NCI-H510A (cell line): Measurements from ENCODE around the gene TPBG.
A peak's percentile ranks its signal among the peaks of the same experiment; 100 is the strongest.

ENCODE experiments used
- DNase-seq: peaks from one replicate; lab custom pipeline; 2025; lab: John Stamatoyannopoulos, UW

Gene TPBG

GRCh38 chr6:82363428-82364086, at the start of gene TPBG:
Gene TPBG (plus strand): TSS chr6:82363817. CDS start chr6:82364962, 1,145 bp downstream.
- no peak for DNase-seq

- no peak for DNase-seq
Measured at GRCh38 chr6:82322386-82322785, 41.2 kb upstream of the TPBG start.

GRCh38 chr6:82329766-82330165, 33.9 kb upstream of the TPBG start:
- no peak for DNase-seq

GRCh38 chr6:82330171-82330804, 33.3 kb upstream of the TPBG start:
- DNase-seq = no peak

- DNase-seq = no peak
Measured at GRCh38 chr6:82331031-82331773, 32.4 kb upstream of the TPBG start.

- DNase-seq = no peak
Measured at GRCh38 chr6:82333781-82334180, 29.8 kb upstream of the TPBG start.

- DNase-seq = no peak
Measured at GRCh38 chr6:82337688-82338257, 25.8 kb upstream of the TPBG start.

GRCh38 chr6:82348130-82348529, 15.5 kb upstream of the TPBG start:
- no peak for DNase-seq

- DNase-seq = no peak
Measured at GRCh38 chr6:82353848-82354247, 9.8 kb upstream of the TPBG start.

- DNase-seq = no peak
Measured at GRCh38 chr6:82360552-82360951, 3.1 kb upstream of the TPBG start.

- no peak for DNase-seq
Measured at GRCh38 chr6:82361631-82362030, 2.0 kb upstream of the TPBG start.

GRCh38 chr6:82362144-82362543, 1.5 kb upstream of the TPBG start:
- DNase-seq = no peak

- DNase-seq = no peak
Measured at GRCh38 chr6:82362878-82363427, 664 bp upstream of the TPBG start.

GRCh38 chr6:82364087-82365015, 734 bp downstream of the TPBG start:
- DNase-seq = peak; percentile 49

GRCh38 chr6:82365016-82365795, 1.6 kb downstream of the TPBG start:
- DNase-seq = no peak

- DNase-seq = no peak
Measured at GRCh38 chr6:82367704-82368103, 4.1 kb downstream of the TPBG start.

- no peak for DNase-seq
Measured at GRCh38 chr6:82370788-82371187, 7.2 kb downstream of the TPBG start.

GRCh38 chr6:82371799-82372546, 8.4 kb downstream of the TPBG start:
- no peak for DNase-seq

- no peak for DNase-seq
Measured at GRCh38 chr6:82372656-82373055, 9.0 kb downstream of the TPBG start.

- no peak for DNase-seq
Measured at GRCh38 chr6:82374516-82374915, 10.9 kb downstream of the TPBG start.
